CD4-positive, alpha-beta T cell (primary cell): ENCODE data around the gene PPP1R1B. TPM values are rescaled to one million over a fixed set of nuclear protein-coding genes. Genes with fewer than 3 reads are reported as not detected.

Experiments used
- ATAC-seq: fragments of 200-7000 bp; cut with Tn5 transposase; one replicate; pipeline ENCODE4 v1.10.0; 2022; ENCODE audit warnings: mild to moderate bottlenecking; ENCODE audit not compliant: poor library complexity
- CTCF ChIA-PET: fragments of 350-600 bp; sonication (Branson Sonifier 250); formaldehyde crosslinking; loops from one replicate; lab custom pipeline; 2021; ENCODE audit warnings: antibody characterized with exemption, inconsistent platforms; lab: Charles Lee
- POLR2A ChIA-PET: fragments of 350-600 bp; sonication (Branson Sonifier 250); formaldehyde crosslinking; loops from one replicate; lab custom pipeline; 2021; ENCODE audit warnings: antibody characterized with exemption, inconsistent platforms; lab: Charles Lee
- DNase-seq, 14 experiments: peaks; one replicate each; pipeline ENCODE4 v3.0.0-alpha.2; 2013 to 2020; ENCODE audit warnings: mixed read lengths in 2 of 14
- H3K27ac ChIP-seq, 2 donors: one replicate each; pipeline versions ENCODE4 v1.5.1 to v1.7.0; 2013; ENCODE audit warnings: low read length in 2 of 2, low read depth in 1 of 2, mild to moderate bottlenecking in 1 of 2
- H3K27me3 ChIP-seq, 2 experiments: 1 replicate in 1 of 2; 2 replicates in 1 of 2; pipeline versions ENCODE4 v1.6.1 to v1.7.0; 2013; ENCODE audit warnings: low read length in 2 of 2, control low read depth in 1 of 2, mild to moderate bottlenecking in 1 of 2, moderate library complexity in 1 of 2; ENCODE audit not compliant: insufficient read depth in 2 of 2, control insufficient read depth in 1 of 2
- H3K36me3 ChIP-seq: one replicate; pipeline ENCODE4 v1.6.1; 2013; ENCODE audit warnings: low read length, control low read depth; ENCODE audit not compliant: insufficient read depth
- H3K4me1 ChIP-seq: one replicate; pipeline ENCODE4 v1.6.1; 2013; ENCODE audit warnings: low read length, control low read depth; ENCODE audit not compliant: insufficient read depth
- H3K4me3 ChIP-seq: one replicate; pipeline ENCODE4 v1.5.1; 2013; ENCODE audit warnings: mild to moderate bottlenecking, low read length, moderate library complexity
- H3K9me3 ChIP-seq, 2 experiments: 1 replicate in 1 of 2; 2 replicates in 1 of 2; pipeline versions ENCODE4 v1.6.1 to v1.7.0; 2013; ENCODE audit warnings: low read length in 2 of 2, mild to moderate bottlenecking in 2 of 2, control low read depth in 1 of 2, moderate library complexity in 1 of 2; ENCODE audit not compliant: control insufficient read depth in 1 of 2, insufficient read depth in 1 of 2
- H3K27ac Mint-ChIP-seq: one replicate; pipeline ENCODE4 v1.8.0; 2020; ENCODE audit warnings: mixed read lengths
- H3K27me3 Mint-ChIP-seq: one replicate; pipeline ENCODE4 v1.8.0; 2021; ENCODE audit warnings: mixed read lengths
- H3K36me3 Mint-ChIP-seq: one replicate; pipeline ENCODE4 v1.8.0; 2021; ENCODE audit warnings: low read depth, mixed read lengths
- H3K4me1 Mint-ChIP-seq: one replicate; pipeline ENCODE4 v1.8.0; 2021; ENCODE audit warnings: low read depth, mixed read lengths
- H3K4me3 Mint-ChIP-seq: one replicate; pipeline ENCODE4 v1.8.0; 2020; ENCODE audit warnings: mild to moderate bottlenecking, mixed read lengths
- H3K9me3 Mint-ChIP-seq: one replicate; pipeline ENCODE4 v1.8.0; 2020; ENCODE audit warnings: mixed read lengths
- CTCF ChIP-seq: fragments of 200-600 bp; IDR thresholded peaks from one replicate; pipeline ENCODE4 v1.8.0; 2022; ENCODE audit warnings: antibody characterized with exemption, mild to moderate bottlenecking
- intact Hi-C, 2 experiments: fragments of 100-400 bp; cut with DNase I in 1 of 2; cut with micrococcal nuclease in 1 of 2; formaldehyde crosslinking; loops; one replicate each; pipeline versions ENCODE4 v1.15.1 to v1.9.0; 2023 to 2025; cut with DNase I, micrococcal nuclease
- total RNA-seq, 174 experiments: library from RNA in 2 of 174; stranded (reverse) in 2 of 174; gene quantifications; one replicate each; pipeline ENCODE4 v1.2.3 and lab custom pipeline; 2021 to 2026

The PPP1R1B gene
- total RNA-seq, 2 experiments from 2014 or later: 0.25 TPM; not detected in 1

DNA sequence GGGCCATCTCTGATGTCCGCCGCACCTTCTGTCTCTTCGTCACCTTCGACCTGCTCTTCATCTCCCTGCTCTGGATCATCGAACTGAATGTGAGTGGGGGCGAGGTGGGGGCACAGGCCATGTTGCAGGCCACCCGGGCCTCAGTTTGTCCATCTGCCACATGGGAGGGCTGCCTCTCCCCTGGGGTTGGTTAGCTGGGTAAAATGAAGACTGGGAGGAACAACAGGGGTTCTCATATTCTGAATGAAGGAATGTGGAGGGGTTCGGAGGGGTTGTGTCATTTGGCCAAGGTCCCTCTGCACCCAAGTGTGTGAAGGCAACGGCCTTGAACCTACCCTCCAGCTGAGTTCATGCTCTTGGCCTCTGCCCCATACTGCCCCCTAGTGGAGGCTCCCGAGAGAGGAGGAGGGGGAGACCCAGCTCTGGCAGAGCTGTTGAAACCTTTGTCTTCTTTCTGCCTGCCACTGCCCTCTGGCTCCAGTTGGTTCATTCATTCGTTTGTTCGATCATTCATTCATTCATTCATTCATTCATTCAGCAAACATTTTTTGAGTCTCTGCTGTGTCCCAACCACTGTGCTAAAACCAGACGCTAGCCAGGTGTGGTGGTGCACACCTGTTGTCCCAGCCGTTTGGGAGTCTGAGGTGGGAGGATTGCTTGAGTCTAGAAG is 27.0 kb downstream of the PPP1R1B start:
- intact Hi-C loops: loop anchor here in 1 of 2 experiments (1.0 kb wide), 1 partner anchor 31 kb away; no protein-coding TSS in a partner anchor
- no peak overlapping the region for H3K27ac ChIP-seq
- no peak overlapping the region for H3K4me3 ChIP-seq
- H3K9me3 ChIP-seq: no peaks in the 10 kb centered on the region
- H3K4me1 Mint-ChIP-seq: peaks cover 61% of the 10 kb centered on the region
- CTCF ChIA-PET: interaction anchor here (0.6 to 2.8 kb wide), 25 partner anchors 9 to 327 kb away, joined by 3 to 66 read pairs (median 5); partner anchors contain the start of genes IKZF3, MIEN1, PGAP3 and PNMT
- DNase-seq (peak; percentile 70 to 87 (median 77)), ATAC-seq (peak; percentile 84)
- peaks cover 39% of the 10 kb centered on the region for H3K36me3 ChIP-seq
- H3K36me3 Mint-ChIP-seq: peaks cover 47% of the 10 kb centered on the region
- POLR2A ChIA-PET: interaction anchor here (1.1 to 2.7 kb wide), 5 partner anchors 15 to 77 kb away, joined by 5 to 8 read pairs (median 6); partner anchors contain the start of genes MIEN1 and PNMT
- peak overlapping the region; percentile 70 for H3K27ac Mint-ChIP-seq
- no peak overlapping the region for H3K4me3 Mint-ChIP-seq
- peak; percentile 97 for TF ChIP-seq CTCF
- H3K9me3 Mint-ChIP-seq: no peaks in the 10 kb centered on the region
- H3K27me3 ChIP-seq: no peaks in the 10 kb centered on the region
- no peaks in the 10 kb centered on the region for H3K27me3 Mint-ChIP-seq
- peaks cover 28% of the 10 kb centered on the region for H3K4me1 ChIP-seq

DNA sequence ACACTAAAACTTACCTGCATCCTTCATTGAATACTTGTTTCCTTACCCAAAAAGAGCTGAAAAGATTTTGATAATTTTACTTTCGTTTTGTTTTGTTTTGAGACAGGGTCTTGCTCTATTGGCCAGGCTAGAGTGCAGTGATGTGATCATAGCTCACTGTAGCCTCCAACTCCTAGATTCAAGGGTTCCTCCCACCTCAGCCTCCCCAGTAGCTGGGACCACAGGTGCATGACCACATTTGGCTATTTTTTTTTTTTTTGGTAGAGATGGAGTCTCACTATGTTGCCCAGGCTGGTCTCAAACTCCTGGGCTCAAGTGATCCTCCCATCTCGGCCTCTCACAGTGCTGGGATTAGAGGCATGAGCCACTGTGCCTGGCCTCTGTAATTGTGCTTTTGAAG is 28.4 kb downstream of the PPP1R1B start:
- no peak overlapping the region for H3K27ac ChIP-seq
- intact Hi-C loops: no loop called here
- POLR2A ChIA-PET: interaction anchor here (0.7 to 2.7 kb wide), 7 partner anchors 12 to 325 kb away, joined by 3 to 8 read pairs (median 4); partner anchors contain the start of genes IKZF3, MIEN1, PNMT and PSMD3
- DNase-seq (no peak), ATAC-seq (no peak)
- Mint-ChIP-seq H3K4me3 (no peak overlapping the region), H3K9me3 (no peaks in the 10 kb centered on the region), H3K4me1 (peaks cover 62% of the 10 kb centered on the region), H3K27me3 (no peaks in the 10 kb centered on the region), H3K27ac (peak overlapping the region; percentile 75), H3K36me3 (peaks cover 52% of the 10 kb centered on the region)
- peaks cover 38% of the 10 kb centered on the region for H3K4me1 ChIP-seq
- no peaks in the 10 kb centered on the region for H3K27me3 ChIP-seq
- TF ChIP-seq CTCF: no peak
- no peaks in the 10 kb centered on the region for H3K9me3 ChIP-seq
- no peak overlapping the region for H3K4me3 ChIP-seq
- CTCF ChIA-PET: interaction anchor here (1.2 to 2.8 kb wide), 4 partner anchors 10 to 33 kb away, joined by 3 to 66 read pairs (median 19); partner anchors contain the start of genes PNMT, STARD3 and TCAP
- H3K36me3 ChIP-seq: peaks cover 50% of the 10 kb centered on the region

DNA sequence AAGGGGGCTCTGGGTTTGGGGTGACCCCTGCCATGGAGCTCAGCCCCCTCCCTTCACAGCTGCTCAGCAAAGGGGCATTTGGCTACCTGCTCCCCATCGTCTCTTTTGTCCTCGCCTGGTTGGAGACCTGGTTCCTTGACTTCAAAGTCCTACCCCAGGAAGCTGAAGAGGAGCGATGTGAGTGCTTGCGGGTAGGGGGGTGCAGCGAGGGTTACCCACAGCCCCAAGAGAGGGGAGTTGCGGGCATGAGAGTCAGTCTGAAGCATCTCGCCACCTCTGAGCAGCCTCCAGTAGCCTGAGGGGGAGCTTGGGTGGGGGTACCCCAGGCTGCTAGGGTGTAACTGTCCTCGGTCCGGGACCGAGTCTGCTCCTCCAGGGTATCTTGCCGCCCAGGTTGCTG is 31.6 kb downstream of the PPP1R1B start:
- peaks cover 68% of the 10 kb centered on the region for H3K36me3 Mint-ChIP-seq
- no peak for TF ChIP-seq CTCF
- Histone ChIP-seq H3K27me3 (no peaks in the 10 kb centered on the region), H3K4me1 (peaks cover 40% of the 10 kb centered on the region), H3K27ac (no peak overlapping the region), H3K4me3 (no peak overlapping the region), H3K36me3 (peaks cover 73% of the 10 kb centered on the region), H3K9me3 (no peaks in the 10 kb centered on the region)
- peak overlapping the region; percentile 11 for H3K4me3 Mint-ChIP-seq
- peak overlapping the region; percentile 66 for H3K27ac Mint-ChIP-seq
- H3K4me1 Mint-ChIP-seq: peaks cover 47% of the 10 kb centered on the region
- POLR2A ChIA-PET: interaction anchor here (1.1 kb wide), 1 partner anchor 10 kb away, joined by 5 read pairs; the partner anchor contains the start of gene PNMT
- CTCF ChIA-PET: no interaction called here
- ATAC-seq (no peak), DNase-seq (peak in 1 of 14 experiments; percentile 23)
- intact Hi-C loops: no loop called here
- no peaks in the 10 kb centered on the region for H3K9me3 Mint-ChIP-seq
- H3K27me3 Mint-ChIP-seq: no peaks in the 10 kb centered on the region
